Measurements from ENCODE around the gene B2M. TPM values are rescaled to one million over a fixed set of nuclear protein-coding genes. Genes with fewer than 3 reads are reported as not detected.

B2M gene
- total and polyA plus RNA-seq, 2 of the 13 experiments (the other 11 are each of a cell fraction or from before 2014, with no cell fraction given), result 784 to 857 TPM

DNA sequence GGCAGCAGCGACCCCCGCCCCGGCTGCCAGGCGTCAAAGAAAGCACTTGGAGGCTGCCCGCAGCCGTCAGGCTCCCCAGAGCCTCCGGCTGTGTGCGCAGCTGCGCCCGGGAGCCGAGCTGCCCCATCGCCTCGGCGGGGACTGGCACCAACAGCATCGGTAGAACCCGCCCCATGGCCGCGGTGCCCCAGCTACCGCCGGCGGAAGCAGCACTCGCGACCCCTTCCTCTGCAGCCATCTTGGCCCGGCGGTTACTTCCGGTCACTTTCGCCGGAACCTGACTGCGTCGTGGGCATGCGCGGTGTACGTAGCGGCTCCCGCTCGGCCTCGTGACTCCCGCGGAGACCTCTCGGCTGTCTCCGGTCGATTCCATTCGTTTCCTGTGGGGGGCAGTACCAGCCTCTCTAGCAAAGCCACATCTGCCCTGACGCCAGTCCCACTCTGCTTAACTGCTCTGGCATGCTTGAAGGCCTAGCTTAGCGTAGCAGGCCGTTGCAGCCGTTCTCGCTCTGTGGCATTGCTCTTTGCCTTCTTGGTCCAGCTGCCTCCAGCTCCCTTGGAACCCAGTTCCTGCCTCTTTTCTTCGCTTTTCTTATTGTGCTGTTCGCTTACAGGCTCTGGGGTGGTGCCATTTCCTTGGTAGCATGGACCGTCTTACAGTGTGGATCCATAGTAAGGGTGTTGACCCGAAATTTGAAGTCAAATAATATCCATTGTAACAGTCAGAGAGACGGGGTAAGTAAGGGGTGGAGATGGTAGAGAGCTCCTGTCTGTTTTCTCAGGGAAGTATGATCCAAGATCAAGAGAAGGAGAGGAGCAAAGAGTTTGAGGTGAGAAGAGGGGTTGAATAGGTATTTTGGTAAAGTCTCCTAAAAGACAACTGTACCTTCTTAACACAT is 47.7 kb upstream of the B2M start, which contains the start of gene SPG11 (continued):
- TF ChIP-seq, protein P1, sequence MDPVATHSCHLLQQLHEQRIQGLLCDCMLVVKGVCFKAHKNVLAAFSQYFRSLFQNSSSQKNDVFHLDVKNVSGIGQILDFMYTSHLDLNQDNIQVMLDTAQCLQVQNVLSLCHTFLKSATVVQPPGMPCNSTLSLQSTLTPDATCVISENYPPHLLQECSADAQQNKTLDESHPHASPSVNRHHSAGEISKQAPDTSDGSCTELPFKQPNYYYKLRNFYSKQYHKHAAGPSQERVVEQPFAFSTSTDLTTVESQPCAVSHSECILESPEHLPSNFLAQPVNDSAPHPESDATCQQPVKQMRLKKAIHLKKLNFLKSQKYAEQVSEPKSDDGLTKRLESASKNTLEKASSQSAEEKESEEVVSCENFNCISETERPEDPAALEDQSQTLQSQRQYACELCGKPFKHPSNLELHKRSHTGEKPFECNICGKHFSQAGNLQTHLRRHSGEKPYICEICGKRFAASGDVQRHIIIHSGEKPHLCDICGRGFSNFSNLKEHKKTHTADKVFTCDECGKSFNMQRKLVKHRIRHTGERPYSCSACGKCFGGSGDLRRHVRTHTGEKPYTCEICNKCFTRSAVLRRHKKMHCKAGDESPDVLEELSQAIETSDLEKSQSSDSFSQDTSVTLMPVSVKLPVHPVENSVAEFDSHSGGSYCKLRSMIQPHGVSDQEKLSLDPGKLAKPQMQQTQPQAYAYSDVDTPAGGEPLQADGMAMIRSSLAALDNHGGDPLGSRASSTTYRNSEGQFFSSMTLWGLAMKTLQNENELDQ (CRISPR knock-in tag; IDR thresholded peaks at IDR 0.05; ENCODE audit: borderline replicate concordance), result 0 out of 2 replicates have a peak, but pooled peaks have one; percentile 19
- TF ChIP-seq CBX5 (CRISPR knock-in tag; IDR thresholded peaks at IDR 0.05; ENCODE audit: borderline replicate concordance) (peak; percentile 87; the same call in 1 of the 2 replicates), ZNF737 (CRISPR knock-in tag; IDR thresholded peaks at IDR 0.05; ENCODE audit: borderline replicate concordance) (no peak; the same call in 1 of the 2 replicates), MAFF (IDR thresholded peaks at IDR 0.05; ENCODE audit: low read depth, low read length) (no peak), GZF1 (CRISPR knock-in tag; IDR thresholded peaks at IDR 0.05) (no peak), ZFP1 (CRISPR knock-in tag; IDR thresholded peaks at IDR 0.05) (no peak), KAT7 (CRISPR knock-in tag; IDR thresholded peaks at IDR 0.05; ENCODE audit: borderline replicate concordance) (peak; percentile 70; the same call in 1 of the 2 replicates), GABPA (IDR thresholded peaks at IDR 0.05; ENCODE audit: low read depth, low read length) (peak; percentile 97), GABPA (CRISPR knock-in tag; IDR thresholded peaks at IDR 0.05; ENCODE audit: low read depth) (peak; percentile 94), ZNF383 (CRISPR knock-in tag; IDR thresholded peaks at IDR 0.05; ENCODE audit: borderline replicate concordance) (peak; percentile 40; the same call in 1 of the 2 replicates), ZNF589 (CRISPR knock-in tag; conservative IDR thresholded peaks at IDR 0.05) (0 out of 2 replicates have a peak, but pooled peaks have one; percentile 75), MYNN (CRISPR knock-in tag; IDR thresholded peaks at IDR 0.05; ENCODE audit: low read depth) (peak; percentile 48; the same call in 1 of the 2 replicates), IRX3 (CRISPR knock-in tag; IDR thresholded peaks at IDR 0.05; ENCODE audit: borderline replicate concordance, low read depth) (0 out of 2 replicates have a peak, but pooled peaks have one; percentile 5), IRF2 (CRISPR knock-in tag; IDR thresholded peaks at IDR 0.05) (peak; percentile 67; the same call in 1 of the 2 replicates)
- TF ChIP-seq, protein P2, sequence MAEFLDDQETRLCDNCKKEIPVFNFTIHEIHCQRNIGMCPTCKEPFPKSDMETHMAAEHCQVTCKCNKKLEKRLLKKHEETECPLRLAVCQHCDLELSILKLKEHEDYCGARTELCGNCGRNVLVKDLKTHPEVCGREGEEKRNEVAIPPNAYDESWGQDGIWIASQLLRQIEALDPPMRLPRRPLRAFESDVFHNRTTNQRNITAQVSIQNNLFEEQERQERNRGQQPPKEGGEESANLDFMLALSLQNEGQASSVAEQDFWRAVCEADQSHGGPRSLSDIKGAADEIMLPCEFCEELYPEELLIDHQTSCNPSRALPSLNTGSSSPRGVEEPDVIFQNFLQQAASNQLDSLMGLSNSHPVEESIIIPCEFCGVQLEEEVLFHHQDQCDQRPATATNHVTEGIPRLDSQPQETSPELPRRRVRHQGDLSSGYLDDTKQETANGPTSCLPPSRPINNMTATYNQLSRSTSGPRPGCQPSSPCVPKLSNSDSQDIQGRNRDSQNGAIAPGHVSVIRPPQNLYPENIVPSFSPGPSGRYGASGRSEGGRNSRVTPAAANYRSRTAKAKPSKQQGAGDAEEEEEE (CRISPR knock-in tag; IDR thresholded peaks at IDR 0.05; ENCODE audit: borderline replicate concordance), result no peak
- TF ChIP-seq, protein P3, sequence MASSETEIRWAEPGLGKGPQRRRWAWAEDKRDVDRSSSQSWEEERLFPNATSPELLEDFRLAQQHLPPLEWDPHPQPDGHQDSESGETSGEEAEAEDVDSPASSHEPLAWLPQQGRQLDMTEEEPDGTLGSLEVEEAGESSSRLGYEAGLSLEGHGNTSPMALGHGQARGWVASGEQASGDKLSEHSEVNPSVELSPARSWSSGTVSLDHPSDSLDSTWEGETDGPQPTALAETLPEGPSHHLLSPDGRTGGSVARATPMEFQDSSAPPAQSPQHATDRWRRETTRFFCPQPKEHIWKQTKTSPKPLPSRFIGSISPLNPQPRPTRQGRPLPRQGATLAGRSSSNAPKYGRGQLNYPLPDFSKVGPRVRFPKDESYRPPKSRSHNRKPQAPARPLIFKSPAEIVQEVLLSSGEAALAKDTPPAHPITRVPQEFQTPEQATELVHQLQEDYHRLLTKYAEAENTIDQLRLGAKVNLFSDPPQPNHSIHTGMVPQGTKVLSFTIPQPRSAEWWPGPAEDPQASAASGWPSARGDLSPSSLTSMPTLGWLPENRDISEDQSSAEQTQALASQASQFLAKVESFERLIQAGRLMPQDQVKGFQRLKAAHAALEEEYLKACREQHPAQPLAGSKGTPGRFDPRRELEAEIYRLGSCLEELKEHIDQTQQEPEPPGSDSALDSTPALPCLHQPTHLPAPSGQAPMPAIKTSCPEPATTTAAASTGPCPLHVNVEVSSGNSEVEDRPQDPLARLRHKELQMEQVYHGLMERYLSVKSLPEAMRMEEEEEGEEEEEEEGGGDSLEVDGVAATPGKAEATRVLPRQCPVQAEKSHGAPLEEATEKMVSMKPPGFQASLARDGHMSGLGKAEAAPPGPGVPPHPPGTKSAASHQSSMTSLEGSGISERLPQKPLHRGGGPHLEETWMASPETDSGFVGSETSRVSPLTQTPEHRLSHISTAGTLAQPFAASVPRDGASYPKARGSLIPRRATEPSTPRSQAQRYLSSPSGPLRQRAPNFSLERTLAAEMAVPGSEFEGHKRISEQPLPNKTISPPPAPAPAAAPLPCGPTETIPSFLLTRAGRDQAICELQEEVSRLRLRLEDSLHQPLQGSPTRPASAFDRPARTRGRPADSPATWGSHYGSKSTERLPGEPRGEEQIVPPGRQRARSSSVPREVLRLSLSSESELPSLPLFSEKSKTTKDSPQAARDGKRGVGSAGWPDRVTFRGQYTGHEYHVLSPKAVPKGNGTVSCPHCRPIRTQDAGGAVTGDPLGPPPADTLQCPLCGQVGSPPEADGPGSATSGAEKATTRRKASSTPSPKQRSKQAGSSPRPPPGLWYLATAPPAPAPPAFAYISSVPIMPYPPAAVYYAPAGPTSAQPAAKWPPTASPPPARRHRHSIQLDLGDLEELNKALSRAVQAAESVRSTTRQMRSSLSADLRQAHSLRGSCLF (CRISPR knock-in tag; IDR thresholded peaks at IDR 0.05; ENCODE audit: borderline replicate concordance), result peak; percentile 79; the same call in 1 of the 2 replicates
- TF ChIP-seq, protein P4, sequence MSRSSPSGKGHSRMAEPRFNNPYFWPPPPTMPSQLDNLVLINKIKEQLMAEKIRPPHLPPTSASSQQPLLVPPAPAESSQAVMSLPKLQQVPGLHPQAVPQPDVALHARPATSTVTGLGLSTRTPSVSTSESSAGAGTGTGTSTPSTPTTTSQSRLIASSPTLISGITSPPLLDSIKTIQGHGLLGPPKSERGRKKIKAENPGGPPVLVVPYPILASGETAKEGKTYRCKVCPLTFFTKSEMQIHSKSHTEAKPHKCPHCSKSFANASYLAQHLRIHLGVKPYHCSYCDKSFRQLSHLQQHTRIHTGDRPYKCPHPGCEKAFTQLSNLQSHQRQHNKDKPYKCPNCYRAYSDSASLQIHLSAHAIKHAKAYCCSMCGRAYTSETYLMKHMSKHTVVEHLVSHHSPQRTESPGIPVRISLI (CRISPR knock-in tag; IDR thresholded peaks at IDR 0.05; ENCODE audit: borderline replicate concordance), result peak; percentile 25; the same call in 1 of the 2 replicates
